ENCODE results near the gene TBK1. TPM values are rescaled to one million over a fixed set of nuclear protein-coding genes. Genes with fewer than 3 reads are reported as not detected.

The TBK1 gene
- total RNA-seq, 1 donor from 2014 or later = 15.0 TPM

- H3K27me3 Mint-ChIP-seq (ENCODE audit: low read depth) = no peaks in the 10 kb centered on the region
- DNase-seq (ENCODE audit: low spot score) = no peak
- H3K4me1 Mint-ChIP-seq (ENCODE audit: low read depth) = peaks cover 4% of the 10 kb centered on the region
- H3K27ac Mint-ChIP-seq (ENCODE audit: unreplicated experiment) = no peak overlapping the region
- H3K9me3 Mint-ChIP-seq (ENCODE audit: low read depth) = no peaks in the 10 kb centered on the region
- TF ChIP-seq CTCF (IDR thresholded peaks at IDR 0.05) = no peak
- no peaks in the 10 kb centered on the region for H3K36me3 Mint-ChIP-seq (ENCODE audit: low read depth)
- H3K4me3 Mint-ChIP-seq (ENCODE audit: unreplicated experiment) = no peak overlapping the region
Observed at GRCh38 chr12:64549108-64549507, 97.2 kb downstream of the TBK1 start.

- no peak for DNase-seq (ENCODE audit: low spot score)
- H3K9me3 Mint-ChIP-seq (ENCODE audit: low read depth) = no peaks in the 10 kb centered on the region
- no peaks in the 10 kb centered on the region for H3K36me3 Mint-ChIP-seq (ENCODE audit: low read depth)
- TF ChIP-seq CTCF (IDR thresholded peaks at IDR 0.05) = no peak
- H3K27ac Mint-ChIP-seq (ENCODE audit: unreplicated experiment) = no peak overlapping the region
- H3K4me3 Mint-ChIP-seq (ENCODE audit: unreplicated experiment) = no peak overlapping the region
- H3K4me1 Mint-ChIP-seq (ENCODE audit: low read depth) = peaks cover 4% of the 10 kb centered on the region
- H3K27me3 Mint-ChIP-seq (ENCODE audit: low read depth) = no peaks in the 10 kb centered on the region
Observed at GRCh38 chr12:64550755-64551154, 98.8 kb downstream of the TBK1 start.

- Mint-ChIP-seq H3K4me1 (ENCODE audit: low read depth) (peaks cover 4% of the 10 kb centered on the region), H3K27me3 (ENCODE audit: low read depth) (no peaks in the 10 kb centered on the region), H3K9me3 (ENCODE audit: low read depth) (no peaks in the 10 kb centered on the region)
Observed at GRCh38 chr12:64551676-64552075, 99.8 kb downstream of the TBK1 start.

More at GRCh38 chr12:64551676-64552075, 99.8 kb downstream of the TBK1 start:
- H3K27ac Mint-ChIP-seq (ENCODE audit: unreplicated experiment) = no peak overlapping the region
- no peak overlapping the region for H3K4me3 Mint-ChIP-seq (ENCODE audit: unreplicated experiment)
- no peaks in the 10 kb centered on the region for H3K36me3 Mint-ChIP-seq (ENCODE audit: low read depth)
- DNase-seq (ENCODE audit: low spot score) = no peak
- TF ChIP-seq CTCF (IDR thresholded peaks at IDR 0.05) = no peak

Other genes starting within 250 kb of the TBK1 start
- 2.9 to 4.2 TPM (median 3.1 TPM) in 3 replicates for gene KICS2, start 229.8 kb upstream of the TBK1 start, total RNA-seq
- gene C12orf56, start 61.4 kb upstream of the TBK1 start, total RNA-seq = 0.10 to 0.38 TPM in 2 of 3 replicates, not detected in the other
- 94.2 to 213 TPM (median 193 TPM) in 3 replicates for gene XPOT, start 47.7 kb upstream of the TBK1 start, total RNA-seq
- 30.9 to 51.1 TPM (median 47.9 TPM) in 3 replicates for gene RASSF3, start 158.4 kb downstream of the TBK1 start, total RNA-seq

Measured in chondrocyte (in vitro differentiated cells).